ENCODE results near the gene EPB41L4B.
"Not testable (repeated sequence)": the region's sequence is repeated elsewhere in the genome, so short reads cannot be mapped to it uniquely, and the experiment has no call there.

The EPB41L4B gene

DNA sequence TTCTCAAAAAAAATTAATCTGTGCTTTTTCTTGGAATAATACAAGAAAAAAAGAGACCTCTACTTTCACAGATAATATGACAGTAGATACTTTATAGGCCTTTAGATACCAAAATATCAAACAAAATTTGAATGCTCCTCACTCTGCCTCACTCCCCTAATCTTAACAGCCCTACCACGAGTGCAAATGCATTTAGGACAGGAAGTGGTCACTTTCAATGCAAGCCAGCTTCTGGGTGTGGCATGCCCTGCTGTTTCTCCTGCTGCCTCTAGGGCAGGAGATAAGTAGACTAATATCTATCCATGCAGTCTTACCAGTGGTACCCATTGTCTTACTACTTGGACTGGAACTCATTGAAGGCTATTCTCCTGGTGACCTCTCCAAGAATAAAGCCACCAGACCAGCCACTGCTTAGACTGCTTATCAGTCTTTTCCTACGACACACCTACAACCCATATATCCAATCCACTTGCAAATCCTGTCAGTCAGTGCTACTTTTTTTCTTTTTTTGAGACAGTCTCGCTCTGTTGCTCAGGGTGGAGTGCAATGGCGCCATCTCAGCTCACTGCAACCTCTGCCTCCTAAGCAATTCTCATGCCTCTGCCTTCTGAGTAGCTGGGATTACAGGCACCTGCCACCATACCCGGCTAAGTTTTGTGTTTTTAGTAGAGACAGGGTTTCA is 176.8 kb downstream of the EPB41L4B start:
- DNase-seq (ENCODE audit: insufficient read length) (no peak), FAIRE-seq (no peak)
- TF ChIP-seq POLR2AphosphoS5 (IDR thresholded peaks at IDR 0.05; ENCODE audit: low read depth, low read length) (no peak), TAF1 (IDR thresholded peaks at IDR 0.05; ENCODE audit: borderline replicate concordance, low read depth, low read length) (no peak), POLR2A (IDR thresholded peaks at IDR 0.05; ENCODE audit: low read depth, low read length) (no peak)

DNA sequence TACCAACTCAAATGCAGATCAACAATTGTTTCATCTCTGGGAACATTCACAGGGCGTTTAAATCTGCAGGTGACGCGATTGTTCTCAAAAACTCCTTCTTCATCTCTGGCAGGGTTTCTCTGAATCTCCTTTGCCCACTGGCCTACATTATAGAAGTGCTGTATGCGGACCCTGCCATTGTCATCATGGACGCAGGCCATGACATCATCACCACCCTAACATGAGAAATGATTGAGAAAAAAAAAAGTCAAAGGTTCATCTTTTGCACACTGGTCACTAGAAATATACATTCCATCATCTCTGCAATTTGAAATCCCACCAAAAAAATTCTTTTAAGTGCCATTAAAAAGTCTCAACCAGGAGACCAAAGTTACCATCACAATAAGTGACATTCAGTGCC is 179.5 kb downstream of the EPB41L4B start:
- TF ChIP-seq POLR2A (IDR thresholded peaks at IDR 0.05; ENCODE audit: low read depth, low read length) (no peak), POLR2AphosphoS5 (IDR thresholded peaks at IDR 0.05; ENCODE audit: low read depth, low read length) (no peak), TAF1 (IDR thresholded peaks at IDR 0.05; ENCODE audit: borderline replicate concordance, low read depth, low read length) (no peak)
- DNase-seq (ENCODE audit: insufficient read length) (no peak), FAIRE-seq (no peak)

DNA sequence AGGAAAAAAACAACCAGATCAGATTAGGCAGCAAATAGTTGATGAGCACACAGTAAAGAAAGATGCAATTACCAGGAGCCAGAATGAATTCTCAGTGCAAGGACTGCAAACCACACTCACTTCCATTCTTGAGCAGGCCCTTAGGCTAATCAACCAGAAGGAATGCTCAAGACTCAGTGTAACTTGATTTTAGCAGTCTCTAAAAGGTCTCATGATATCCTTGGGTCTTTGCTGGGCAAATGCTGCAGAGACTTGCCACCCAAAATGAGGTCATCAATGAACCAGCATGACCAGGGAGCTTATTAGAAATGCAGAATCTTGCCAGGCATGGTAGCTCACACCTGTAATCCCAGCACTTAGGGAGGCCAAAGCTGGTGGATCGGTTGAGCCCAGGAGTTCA is 181.0 kb downstream of the EPB41L4B start:
- TF ChIP-seq POLR2A (IDR thresholded peaks at IDR 0.05; ENCODE audit: low read depth, low read length) (no peak), POLR2AphosphoS5 (IDR thresholded peaks at IDR 0.05; ENCODE audit: low read depth, low read length) (no peak)
- DNase-seq (ENCODE audit: insufficient read length) = no peak
- no peak for FAIRE-seq

DNA sequence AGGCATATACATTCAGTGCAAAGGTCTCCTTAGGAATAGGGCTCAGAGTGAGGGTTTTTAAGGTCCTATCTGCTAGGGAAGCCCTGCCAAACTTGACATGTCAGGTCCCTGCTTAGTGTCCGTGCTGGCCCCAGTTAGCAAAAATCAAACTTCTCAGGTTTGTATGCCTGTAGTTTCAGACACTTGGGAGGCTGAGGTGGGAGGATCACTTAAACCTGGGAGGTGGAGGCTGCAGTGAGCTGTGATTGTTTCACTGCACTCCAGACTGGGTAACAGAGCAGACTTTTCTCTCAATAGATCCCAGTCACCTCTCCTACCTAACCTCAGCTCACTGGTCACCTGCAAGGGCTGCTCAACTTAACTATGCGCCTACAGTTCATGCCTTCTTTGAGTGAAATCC is 182.4 kb downstream of the EPB41L4B start:
- FAIRE-seq = no peak
- DNase-seq (ENCODE audit: insufficient read length) = no peak

DNA sequence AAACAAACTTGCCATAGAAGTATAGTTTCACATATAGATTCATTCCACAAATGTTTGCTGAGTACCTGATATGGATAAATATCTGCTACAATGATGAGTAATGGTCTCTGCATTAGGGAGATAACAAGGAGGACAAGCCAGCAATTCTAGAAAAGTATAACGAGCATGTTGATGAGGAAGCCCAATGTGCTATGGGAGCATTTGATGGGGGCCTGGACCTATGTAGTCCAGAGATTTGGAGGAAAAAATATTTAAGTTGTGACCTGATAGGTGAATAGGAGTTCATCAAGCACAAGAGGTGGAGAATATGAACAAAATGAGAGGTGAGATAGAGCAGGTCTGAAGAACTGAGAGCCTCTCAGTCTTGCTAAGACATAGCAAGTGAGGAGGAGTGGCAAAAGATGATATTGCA is 186.7 kb downstream of the EPB41L4B start:
- no peak for TF ChIP-seq POLR2A (IDR thresholded peaks at IDR 0.05; ENCODE audit: low read depth, low read length)
- DNase-seq (ENCODE audit: insufficient read length) = no peak
- FAIRE-seq = no peak

More for the DNA sequence above, 182.4 kb downstream of the EPB41L4B start:
- TF ChIP-seq TAF1 (IDR thresholded peaks at IDR 0.05; ENCODE audit: borderline replicate concordance, low read depth, low read length) (no peak), POLR2A (IDR thresholded peaks at IDR 0.05; ENCODE audit: low read depth, low read length) (no peak), POLR2AphosphoS5 (IDR thresholded peaks at IDR 0.05; ENCODE audit: low read depth, low read length) (no peak)

DNA sequence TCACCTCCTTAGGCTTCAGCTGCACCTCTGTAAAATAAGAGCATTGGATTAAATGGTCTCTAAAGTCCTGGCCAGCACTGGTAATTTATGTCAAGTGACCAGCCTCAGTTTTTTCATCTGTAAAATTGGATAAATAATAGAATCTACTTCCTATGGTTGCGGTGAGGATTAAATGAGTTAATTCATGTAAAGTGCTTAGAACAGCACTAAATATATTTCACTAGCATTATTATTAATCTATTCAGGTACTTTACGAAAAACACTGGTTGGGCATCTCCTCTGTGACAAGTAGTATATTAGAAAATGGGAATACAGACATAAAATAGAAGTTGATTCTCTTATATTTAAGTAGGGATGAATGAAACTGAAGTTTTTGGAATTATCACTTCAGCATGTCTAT is 187.3 kb downstream of the EPB41L4B start:
- FAIRE-seq (no peak), DNase-seq (ENCODE audit: insufficient read length) (no peak)
- TF ChIP-seq POLR2A (IDR thresholded peaks at IDR 0.05; ENCODE audit: low read depth, low read length) = no peak
- TF ChIP-seq POLR2AphosphoS5 (IDR thresholded peaks at IDR 0.05; ENCODE audit: low read depth, low read length) = no peak

DNA sequence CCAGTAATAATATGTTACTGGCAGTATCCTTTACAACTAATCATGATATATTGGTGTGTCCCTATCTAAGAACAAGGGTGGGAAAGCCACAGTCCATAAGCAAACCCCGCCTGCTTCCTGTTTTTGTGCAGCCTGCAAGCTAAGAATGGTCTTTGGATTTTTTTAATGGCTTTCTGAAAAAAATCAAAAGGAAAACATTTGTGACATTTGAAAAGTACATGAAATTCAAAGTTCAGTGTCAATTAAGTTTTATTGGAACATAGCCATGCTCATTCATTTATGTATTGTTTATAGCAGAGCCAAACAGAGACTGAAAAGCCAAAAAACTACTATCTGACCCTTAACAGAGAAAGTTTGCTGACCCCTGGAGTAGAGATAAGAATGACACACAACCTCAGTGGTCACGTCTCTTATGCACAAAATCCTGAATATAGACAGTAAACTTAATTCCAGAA is 188.3 kb downstream of the EPB41L4B start:
- DNase-seq (ENCODE audit: insufficient read length) = no peak
- FAIRE-seq = no peak
- TF ChIP-seq TAF1 (IDR thresholded peaks at IDR 0.05; ENCODE audit: borderline replicate concordance, low read depth, low read length) (no peak), POLR2A (IDR thresholded peaks at IDR 0.05; ENCODE audit: low read depth, low read length) (no peak), POLR2AphosphoS5 (IDR thresholded peaks at IDR 0.05; ENCODE audit: low read depth, low read length) (no peak)

DNA sequence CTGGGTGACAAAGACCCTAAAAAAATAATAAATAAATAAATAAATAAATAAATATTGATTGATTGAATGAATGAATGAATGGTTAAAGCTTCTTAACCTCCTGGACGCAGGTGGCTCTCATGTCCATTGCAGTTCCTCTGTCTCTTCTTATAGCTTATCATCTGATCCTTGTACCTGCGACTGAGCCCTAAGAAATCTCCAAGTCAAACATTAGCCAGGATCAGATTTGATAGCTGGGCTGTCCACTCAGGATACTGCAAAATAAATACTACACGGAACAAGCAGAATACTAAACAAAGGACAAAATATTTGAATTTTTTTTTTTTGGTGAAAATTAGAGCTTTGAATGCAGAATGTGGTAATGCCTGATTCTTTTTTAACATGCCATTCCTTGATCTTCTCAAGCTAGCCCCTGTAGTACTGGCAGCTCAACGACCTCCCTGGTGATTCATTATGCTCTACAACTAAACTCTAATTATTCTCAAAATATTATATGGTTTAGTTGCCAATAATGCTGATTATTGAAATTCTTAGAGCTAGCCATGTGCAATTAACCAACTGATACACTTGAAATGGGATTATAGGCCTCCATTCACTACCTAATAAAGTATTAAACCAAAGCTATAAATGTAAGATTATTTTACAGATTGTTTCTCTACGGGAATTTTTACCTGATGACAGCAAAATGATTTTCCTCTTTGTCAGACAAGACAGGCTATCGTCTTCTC is 191.2 kb downstream of the EPB41L4B start:
- FAIRE-seq (no peak), DNase-seq (ENCODE audit: insufficient read length) (no peak)
- no peak for TF ChIP-seq POLR2A (IDR thresholded peaks at IDR 0.05; ENCODE audit: low read depth, low read length)
- no peak for TF ChIP-seq POLR2AphosphoS5 (IDR thresholded peaks at IDR 0.05; ENCODE audit: low read depth, low read length)

DNA sequence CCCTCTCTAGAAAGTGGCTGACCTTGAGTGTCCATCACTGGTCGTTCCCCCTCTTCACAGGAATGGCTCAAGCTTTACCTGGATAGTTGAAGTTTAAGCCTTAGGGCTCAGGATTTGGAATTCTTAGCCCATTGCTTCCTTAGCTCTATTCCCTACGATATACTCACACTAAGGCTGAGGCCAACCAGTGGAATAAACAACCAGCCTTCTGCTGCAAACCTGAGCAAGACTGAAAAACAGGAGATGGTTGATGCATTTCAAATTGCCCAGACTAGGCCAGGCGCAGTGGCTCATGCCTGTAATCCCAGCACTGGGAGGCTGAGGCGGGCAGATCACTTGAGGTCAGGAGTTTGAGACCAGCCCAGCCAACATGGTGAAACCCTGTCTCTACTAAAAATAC is 194.2 kb downstream of the EPB41L4B start:
- not testable (repeated sequence) for DNase-seq (ENCODE audit: insufficient read length); FAIRE-seq

DNA sequence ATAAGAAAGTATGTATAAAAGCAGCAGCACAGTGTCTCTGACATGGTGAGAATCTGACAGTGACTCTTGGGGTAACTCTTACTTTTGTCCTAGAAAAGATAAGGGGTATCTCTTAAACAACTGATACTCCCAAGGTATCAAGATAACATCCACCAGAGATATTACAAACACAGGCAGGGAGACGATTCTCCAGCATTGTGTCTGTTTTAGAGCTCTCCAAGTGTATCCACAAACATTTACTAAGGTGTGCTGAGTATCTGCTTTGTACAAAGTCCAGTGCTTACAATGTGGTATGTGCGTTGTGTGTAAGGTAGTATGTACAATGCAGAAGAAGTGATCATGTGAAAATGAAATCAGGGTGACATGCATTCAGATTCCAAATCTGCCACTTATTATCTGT is 196.7 kb downstream of the EPB41L4B start:
- DNase-seq (ENCODE audit: insufficient read length) = no peak
- TF ChIP-seq POLR2A (IDR thresholded peaks at IDR 0.05; ENCODE audit: low read depth, low read length) (no peak), TAF1 (IDR thresholded peaks at IDR 0.05; ENCODE audit: borderline replicate concordance, low read depth, low read length) (no peak), POLR2AphosphoS5 (IDR thresholded peaks at IDR 0.05; ENCODE audit: low read depth, low read length) (no peak)
- FAIRE-seq = no peak

DNA sequence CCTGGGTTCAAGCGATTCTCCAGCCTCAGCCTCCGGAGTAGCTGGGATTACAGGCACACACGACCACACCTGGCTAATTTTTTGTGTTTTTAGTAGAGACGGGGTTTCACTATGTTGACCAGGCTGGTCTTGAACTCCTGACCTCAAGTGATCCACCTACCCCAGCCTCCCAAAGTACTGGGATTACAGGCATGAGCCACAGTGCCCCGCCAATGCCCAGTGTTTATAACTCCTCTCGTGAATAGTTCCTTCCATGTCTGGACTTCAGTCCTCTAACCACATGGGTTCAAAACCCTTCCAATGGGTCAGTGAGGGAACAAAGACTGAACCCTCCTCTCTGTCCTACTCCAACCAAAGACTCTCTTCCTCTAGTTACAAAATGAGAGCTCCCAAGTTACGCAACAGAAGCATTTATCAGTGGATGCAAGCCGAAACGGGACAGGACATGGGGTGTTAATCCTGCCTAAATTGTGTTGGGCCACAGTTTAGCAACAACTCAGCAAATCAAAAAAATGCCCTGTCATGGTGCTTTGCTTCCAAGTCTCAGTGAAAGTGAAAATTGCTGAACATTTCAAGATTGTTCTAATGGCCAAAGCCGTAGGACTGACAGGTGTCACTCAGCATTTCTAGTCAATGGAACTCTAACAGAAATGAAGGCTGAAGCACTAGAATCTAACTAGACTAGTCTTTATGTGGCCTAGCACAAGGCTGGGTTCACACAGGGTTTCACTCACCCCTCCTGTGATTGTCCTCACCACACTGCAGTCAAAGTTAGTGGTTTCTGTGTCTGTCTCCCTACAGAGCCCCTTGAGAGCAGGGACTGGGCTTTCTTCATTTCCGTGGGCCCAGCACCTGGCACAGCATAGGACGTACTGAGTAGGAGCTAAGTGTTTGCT is 197.9 kb downstream of the EPB41L4B start:
- FAIRE-seq = no peak
- DNase-seq (ENCODE audit: insufficient read length) = no peak
- TF ChIP-seq POLR2A (IDR thresholded peaks at IDR 0.05; ENCODE audit: low read depth, low read length) = no peak
- no peak for TF ChIP-seq POLR2AphosphoS5 (IDR thresholded peaks at IDR 0.05; ENCODE audit: low read depth, low read length)
- no peak for TF ChIP-seq TAF1 (IDR thresholded peaks at IDR 0.05; ENCODE audit: borderline replicate concordance, low read depth, low read length)
